ENCODE results near the gene GNG4. TPM values are rescaled to one million over a fixed set of nuclear protein-coding genes. Genes with fewer than 3 reads are reported as not detected.

GNG4 gene
- total and polyA plus RNA-seq, 9 of the 15 experiments (the other 6 are each of a cell fraction or from before 2014, with no cell fraction given), result 0.06 to 0.58 (median 0.08) TPM; not detected in 4

DNA sequence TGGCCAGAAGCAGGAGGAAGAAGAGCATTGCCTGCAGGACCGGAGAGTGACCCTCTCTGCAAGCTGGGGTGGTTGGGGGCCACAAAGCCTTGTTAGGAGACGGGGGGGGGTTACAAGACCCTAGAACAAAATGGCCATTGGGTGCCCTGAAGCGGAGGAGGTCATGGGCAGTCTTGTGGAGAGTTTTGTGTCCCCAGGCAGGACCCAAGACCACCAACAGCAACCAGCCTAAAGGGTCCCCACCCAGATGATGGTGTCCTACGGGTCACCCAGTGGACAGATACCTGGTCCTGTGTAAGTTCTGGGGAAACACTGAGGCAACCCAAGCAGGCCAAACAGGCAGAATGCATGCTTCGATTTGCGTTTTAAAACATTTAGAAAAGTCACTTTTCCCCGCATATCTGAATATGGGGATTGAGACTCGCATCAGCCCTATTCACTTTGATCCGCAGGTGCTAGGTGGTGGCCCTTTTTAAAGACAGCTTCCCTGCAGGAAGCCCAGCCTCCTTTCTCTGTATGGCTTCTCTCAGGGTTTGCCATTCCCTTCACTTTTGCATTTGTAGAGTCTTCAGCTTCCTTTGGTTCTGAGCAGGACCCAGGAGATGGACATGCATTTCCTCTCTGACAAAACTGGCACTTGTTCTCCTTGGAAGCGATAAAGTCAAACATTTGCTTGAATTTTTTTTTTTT lies 21.1 kb downstream of the GNG4 start (continued):
- TF ChIP-seq, protein P1, sequence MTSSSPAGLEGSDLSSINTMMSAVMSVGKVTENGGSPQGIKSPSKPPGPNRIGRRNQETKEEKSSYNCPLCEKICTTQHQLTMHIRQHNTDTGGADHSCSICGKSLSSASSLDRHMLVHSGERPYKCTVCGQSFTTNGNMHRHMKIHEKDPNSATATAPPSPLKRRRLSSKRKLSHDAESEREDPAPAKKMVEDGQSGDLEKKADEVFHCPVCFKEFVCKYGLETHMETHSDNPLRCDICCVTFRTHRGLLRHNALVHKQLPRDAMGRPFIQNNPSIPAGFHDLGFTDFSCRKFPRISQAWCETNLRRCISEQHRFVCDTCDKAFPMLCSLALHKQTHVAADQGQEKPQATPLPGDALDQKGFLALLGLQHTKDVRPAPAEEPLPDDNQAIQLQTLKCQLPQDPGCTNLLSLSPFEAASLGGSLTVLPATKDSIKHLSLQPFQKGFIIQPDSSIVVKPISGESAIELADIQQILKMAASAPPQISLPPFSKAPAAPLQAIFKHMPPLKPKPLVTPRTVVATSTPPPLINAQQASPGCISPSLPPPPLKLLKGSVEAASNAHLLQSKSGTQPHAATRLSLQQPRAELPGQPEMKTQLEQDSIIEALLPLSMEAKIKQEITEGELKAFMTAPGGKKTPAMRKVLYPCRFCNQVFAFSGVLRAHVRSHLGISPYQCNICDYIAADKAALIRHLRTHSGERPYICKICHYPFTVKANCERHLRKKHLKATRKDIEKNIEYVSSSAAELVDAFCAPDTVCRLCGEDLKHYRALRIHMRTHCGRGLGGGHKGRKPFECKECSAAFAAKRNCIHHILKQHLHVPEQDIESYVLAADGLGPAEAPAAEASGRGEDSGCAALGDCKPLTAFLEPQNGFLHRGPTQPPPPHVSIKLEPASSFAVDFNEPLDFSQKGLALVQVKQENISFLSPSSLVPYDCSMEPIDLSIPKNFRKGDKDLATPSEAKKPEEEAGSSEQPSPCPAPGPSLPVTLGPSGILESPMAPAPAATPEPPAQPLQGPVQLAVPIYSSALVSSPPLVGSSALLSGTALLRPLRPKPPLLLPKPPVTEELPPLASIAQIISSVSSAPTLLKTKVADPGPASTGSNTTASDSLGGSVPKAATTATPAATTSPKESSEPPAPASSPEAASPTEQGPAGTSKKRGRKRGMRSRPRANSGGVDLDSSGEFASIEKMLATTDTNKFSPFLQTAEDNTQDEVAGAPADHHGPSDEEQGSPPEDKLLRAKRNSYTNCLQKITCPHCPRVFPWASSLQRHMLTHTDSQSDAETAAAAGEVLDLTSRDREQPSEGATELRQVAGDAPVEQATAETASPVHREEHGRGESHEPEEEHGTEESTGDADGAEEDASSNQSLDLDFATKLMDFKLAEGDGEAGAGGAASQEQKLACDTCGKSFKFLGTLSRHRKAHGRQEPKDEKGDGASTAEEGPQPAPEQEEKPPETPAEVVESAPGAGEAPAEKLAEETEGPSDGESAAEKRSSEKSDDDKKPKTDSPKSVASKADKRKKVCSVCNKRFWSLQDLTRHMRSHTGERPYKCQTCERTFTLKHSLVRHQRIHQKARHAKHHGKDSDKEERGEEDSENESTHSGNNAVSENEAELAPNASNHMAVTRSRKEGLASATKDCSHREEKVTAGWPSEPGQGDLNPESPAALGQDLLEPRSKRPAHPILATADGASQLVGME (CRISPR knock-in tag; IDR thresholded peaks at IDR 0.05), result no peak

GRCh38 chr1:235625831-235626230 lies 23.8 kb downstream of the GNG4 start:
- no peaks in the 10 kb centered on the region for H3K4me1 ChIP-seq (replicated peaks in 1 of 2; ENCODE audit: control insufficient read depth in 2 of 2, insufficient read depth in 2 of 2, low read length in 2 of 2)
- H3K79me2 ChIP-seq (ENCODE audit: control insufficient read depth, insufficient read depth, low read length), result no peaks in the 10 kb centered on the region
- intact Hi-C loops (cut with micrococcal nuclease) (no loop called here), in situ Hi-C loops (cut with MboI) (no loop called here)
- WGBS (ENCODE audit: insufficient coverage, low coverage, missing lambda C conversion rate), result 1% methylated on average over 4 of the region's 4 CpGs
- ChIA-PET CTCF (ENCODE audit: low intra/inter-chr PET ratio) (no interaction called here), POLR2A (interaction anchor here (0.7 to 1.3 kb wide), 2 partner anchors 12 to 1989 kb away, joined by 3 read pairs; no protein-coding TSS in a partner anchor)
- no peak overlapping the region for H3K4me3 ChIP-seq
- peaks cover 39 to 70% of the 10 kb centered on the region in 2 experiments; a peak in 4 of 5 replicates for H3K27me3 ChIP-seq (ENCODE audit: control insufficient read depth in 2 of 2, insufficient read depth in 2 of 2, low read length in 2 of 2)
- H3K9me3 ChIP-seq (replicated peaks; ENCODE audit: control insufficient read depth, insufficient read depth, low read depth, low read length), result no peaks in the 10 kb centered on the region
- no peak overlapping the region for H3K9ac ChIP-seq (ENCODE audit: insufficient read depth in 1 of 2, low read depth in 2 of 2, low read length in 2 of 2)
- DNase-seq (ENCODE audit: extremely low read depth in 1 of 4, low spot score in 3 of 4) (no peak), ATAC-seq (no peak), FAIRE-seq (no peak)
- H3K27ac ChIP-seq (ENCODE audit: extremely low read depth, low read depth, low read length), result no peak overlapping the region
- no peaks in the 10 kb centered on the region for H3K36me3 ChIP-seq (ENCODE audit: control insufficient read depth, insufficient read depth, low read length)
- no TSS peak for BruUV-seq (replicated peaks)
- H3K9me1 ChIP-seq (ENCODE audit: control insufficient read depth, insufficient read depth, low read length), result no peaks in the 10 kb centered on the region
- no peak overlapping the region for H2AFZ ChIP-seq (ENCODE audit: low read depth, low read length)
- 0 out of 2 replicates have a peak, but pooled peaks cover 2% of the 10 kb centered on the region for H4K20me1 ChIP-seq (replicated peaks; ENCODE audit: control insufficient read depth, insufficient read depth, low read length)
- no peak overlapping the region for H3K4me2 ChIP-seq (ENCODE audit: insufficient read depth, low read length)
- no peak for TF ChIP-seq ZNF212 (CRISPR knock-in tag; IDR thresholded peaks at IDR 0.05)
- TF ChIP-seq, protein P2, sequence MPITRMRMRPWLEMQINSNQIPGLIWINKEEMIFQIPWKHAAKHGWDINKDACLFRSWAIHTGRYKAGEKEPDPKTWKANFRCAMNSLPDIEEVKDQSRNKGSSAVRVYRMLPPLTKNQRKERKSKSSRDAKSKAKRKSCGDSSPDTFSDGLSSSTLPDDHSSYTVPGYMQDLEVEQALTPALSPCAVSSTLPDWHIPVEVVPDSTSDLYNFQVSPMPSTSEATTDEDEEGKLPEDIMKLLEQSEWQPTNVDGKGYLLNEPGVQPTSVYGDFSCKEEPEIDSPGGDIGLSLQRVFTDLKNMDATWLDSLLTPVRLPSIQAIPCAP (CRISPR knock-in tag; IDR thresholded peaks at IDR 0.05; ENCODE audit: borderline replicate concordance), result no peak
- no peak for TF ChIP-seq YBX1 (IDR thresholded peaks at IDR 0.05)
- no peak for TF ChIP-seq ZC3H11A (IDR thresholded peaks at IDR 0.05; ENCODE audit: low read depth, low read length)
- TF ChIP-seq, protein P3, sequence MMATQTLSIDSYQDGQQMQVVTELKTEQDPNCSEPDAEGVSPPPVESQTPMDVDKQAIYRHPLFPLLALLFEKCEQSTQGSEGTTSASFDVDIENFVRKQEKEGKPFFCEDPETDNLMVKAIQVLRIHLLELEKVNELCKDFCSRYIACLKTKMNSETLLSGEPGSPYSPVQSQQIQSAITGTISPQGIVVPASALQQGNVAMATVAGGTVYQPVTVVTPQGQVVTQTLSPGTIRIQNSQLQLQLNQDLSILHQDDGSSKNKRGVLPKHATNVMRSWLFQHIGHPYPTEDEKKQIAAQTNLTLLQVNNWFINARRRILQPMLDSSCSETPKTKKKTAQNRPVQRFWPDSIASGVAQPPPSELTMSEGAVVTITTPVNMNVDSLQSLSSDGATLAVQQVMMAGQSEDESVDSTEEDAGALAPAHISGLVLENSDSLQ (IDR thresholded peaks at IDR 0.05), result no peak
- TF ChIP-seq, protein P4, sequence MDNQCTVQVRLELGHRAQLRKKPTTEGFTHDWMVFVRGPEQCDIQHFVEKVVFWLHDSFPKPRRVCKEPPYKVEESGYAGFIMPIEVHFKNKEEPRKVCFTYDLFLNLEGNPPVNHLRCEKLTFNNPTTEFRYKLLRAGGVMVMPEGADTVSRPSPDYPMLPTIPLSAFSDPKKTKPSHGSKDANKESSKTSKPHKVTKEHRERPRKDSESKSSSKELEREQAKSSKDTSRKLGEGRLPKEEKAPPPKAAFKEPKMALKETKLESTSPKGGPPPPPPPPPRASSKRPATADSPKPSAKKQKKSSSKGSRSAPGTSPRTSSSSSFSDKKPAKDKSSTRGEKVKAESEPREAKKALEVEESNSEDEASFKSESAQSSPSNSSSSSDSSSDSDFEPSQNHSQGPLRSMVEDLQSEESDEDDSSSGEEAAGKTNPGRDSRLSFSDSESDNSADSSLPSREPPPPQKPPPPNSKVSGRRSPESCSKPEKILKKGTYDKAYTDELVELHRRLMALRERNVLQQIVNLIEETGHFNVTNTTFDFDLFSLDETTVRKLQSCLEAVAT (IDR thresholded peaks at IDR 0.05), result no peak
- TF ChIP-seq TRIM24 (IDR thresholded peaks at IDR 0.05), result no peak
- TF ChIP-seq ZNF583 (CRISPR knock-in tag; IDR thresholded peaks at IDR 0.05), result no peak

Data from K562 (cell line).